Esophagus muscularis mucosa (tissue), 4 donors: ENCODE data around the gene MYLK.

Experiments used
- EP300 ChIP-seq: sonication (generic); formaldehyde crosslinking; IDR thresholded peaks from one replicate; pipeline ENCODE4 v1.6.1; 2017; ENCODE audit warnings: antibody characterized with exemption
- POLR2A ChIP-seq: fragments of 450-650 bp; IDR thresholded peaks from one replicate; pipeline ENCODE4 v1.6.1; 2017; ENCODE audit warnings: antibody characterized with exemption, moderate library complexity, mild to moderate bottlenecking, low read depth
- POLR2AphosphoS5 ChIP-seq, 2 donors: sonication (generic); formaldehyde crosslinking; IDR thresholded peaks; one replicate each; pipeline ENCODE4 v1.6.1; 2017; ENCODE audit warnings: antibody characterized with exemption in 2 of 2
- TF ChIP-seq, protein P1 (sequence below), 3 experiments: fragments of 200-600 bp in 2 of 3; fragments of 450-650 bp in 1 of 3; sonication (generic) in 2 of 3; IDR thresholded peaks; one replicate each; pipeline ENCODE4 v1.5.1; 2017 to 2019; ENCODE audit warnings: antibody characterized with exemption in 3 of 3, mild to moderate bottlenecking in 2 of 3, moderate library complexity in 1 of 3

GRCh38 chr3:123682302-123682701 is 201.8 kb downstream of the MYLK start:
- TF ChIP-seq, protein P1, sequence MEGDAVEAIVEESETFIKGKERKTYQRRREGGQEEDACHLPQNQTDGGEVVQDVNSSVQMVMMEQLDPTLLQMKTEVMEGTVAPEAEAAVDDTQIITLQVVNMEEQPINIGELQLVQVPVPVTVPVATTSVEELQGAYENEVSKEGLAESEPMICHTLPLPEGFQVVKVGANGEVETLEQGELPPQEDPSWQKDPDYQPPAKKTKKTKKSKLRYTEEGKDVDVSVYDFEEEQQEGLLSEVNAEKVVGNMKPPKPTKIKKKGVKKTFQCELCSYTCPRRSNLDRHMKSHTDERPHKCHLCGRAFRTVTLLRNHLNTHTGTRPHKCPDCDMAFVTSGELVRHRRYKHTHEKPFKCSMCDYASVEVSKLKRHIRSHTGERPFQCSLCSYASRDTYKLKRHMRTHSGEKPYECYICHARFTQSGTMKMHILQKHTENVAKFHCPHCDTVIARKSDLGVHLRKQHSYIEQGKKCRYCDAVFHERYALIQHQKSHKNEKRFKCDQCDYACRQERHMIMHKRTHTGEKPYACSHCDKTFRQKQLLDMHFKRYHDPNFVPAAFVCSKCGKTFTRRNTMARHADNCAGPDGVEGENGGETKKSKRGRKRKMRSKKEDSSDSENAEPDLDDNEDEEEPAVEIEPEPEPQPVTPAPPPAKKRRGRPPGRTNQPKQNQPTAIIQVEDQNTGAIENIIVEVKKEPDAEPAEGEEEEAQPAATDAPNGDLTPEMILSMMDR (IDR thresholded peaks at IDR 0.05) = no peak
- no peak for TF ChIP-seq POLR2A
- TF ChIP-seq POLR2AphosphoS5 (IDR thresholded peaks at IDR 0.05) = no peak
- no peak for TF ChIP-seq EP300
